Cardiac muscle cell (in vitro differentiated cells and primary cell): ENCODE results near the gene GEMIN2. TPM values are rescaled to one million over a fixed set of nuclear protein-coding genes. Genes with fewer than 3 reads are reported as not detected.
A peak's percentile ranks its signal among the peaks of the same experiment; 100 is the strongest.

ENCODE experiments used
- DNase-seq, 2 donors: peaks; one replicate each; pipeline versions ENCODE4 v3.0.0 to v3.0.0-alpha.2; 2010 to 2017; ENCODE audit warnings: low read depth in 1 of 2, low spot score in 1 of 2
- H3K27ac ChIP-seq: fragments of 200-600 bp; sonication (generic); 2 replicates; pipeline ENCODE4 v1.5.1; 2016
- H3K27me3 ChIP-seq: fragments of 200-600 bp; sonication (generic); 2 replicates; pipeline ENCODE4 v1.6.0; 2016; ENCODE audit warnings: control low read depth
- H3K36me3 ChIP-seq: fragments of 200-600 bp; sonication (generic); 2 replicates; pipeline ENCODE4 v1.5.1; 2016; ENCODE audit warnings: control low read depth
- H3K4me1 ChIP-seq: fragments of 200-600 bp; sonication (generic); 2 replicates; pipeline ENCODE4 v1.8.1; 2017; ENCODE audit warnings: low read depth, mild to moderate bottlenecking, mixed run types
- H3K4me3 ChIP-seq: fragments of 200-600 bp; sonication (generic); 2 replicates; pipeline ENCODE4 v1.5.1; 2016; ENCODE audit warnings: mild to moderate bottlenecking
- H3K9me3 ChIP-seq: fragments of 200-600 bp; sonication (generic); 2 replicates; pipeline ENCODE4 v1.5.1; 2017; ENCODE audit warnings: low read depth, mild to moderate bottlenecking, control low read depth
- CTCF ChIP-seq: IDR thresholded peaks from 2 replicates; pipeline ENCODE4 v1.5.1; 2012; ENCODE audit warnings: low read depth, mild to moderate bottlenecking, low read length
- polyA plus RNA-seq: library from polyadenylated mRNA; unstranded; fragments of >200 nt; fragmentation: Nextera tagmentation; extraction: Ambion mirVana; gene quantifications from 2 replicates; pipeline ENCODE4 v1.2.1, GENCODE V29; 2016
- total RNA-seq: library from RNA; depleted of rRNA; stranded (reverse); fragments of >200 nt; gene quantifications from 2 replicates; pipeline ENCODE4 v1.2.3, GENCODE V29; 2016

The GEMIN2 gene
- total and polyA plus RNA-seq, 2 experiments from 2014 or later = 26.0 to 27.0 TPM

DNA sequence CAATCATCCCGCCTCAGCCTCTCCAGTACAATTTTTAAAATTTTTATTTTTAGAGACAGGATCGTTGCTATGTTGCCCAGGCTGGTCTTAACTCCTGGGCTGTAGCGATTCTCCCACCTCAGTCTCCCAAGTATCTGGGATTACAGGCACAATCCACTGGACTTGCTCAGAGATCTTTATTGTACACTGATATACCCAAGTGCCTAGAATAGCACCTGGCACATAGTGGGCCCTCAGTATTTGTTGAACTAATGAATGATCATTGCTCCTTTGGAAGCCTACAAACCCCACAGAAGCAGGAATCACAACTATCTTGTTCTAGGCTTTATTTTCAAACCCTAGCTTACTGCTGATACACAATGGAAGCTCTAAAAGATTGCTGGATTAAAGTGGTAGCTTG, 59.1 kb downstream of the GEMIN2 start:
- Histone ChIP-seq H3K4me3 (no peak overlapping the region), H3K4me1 (peaks cover 21% of the 10 kb centered on the region), H3K27me3 (no peaks in the 10 kb centered on the region), H3K27ac (no peak overlapping the region), H3K9me3 (no peaks in the 10 kb centered on the region), H3K36me3 (peaks cover 21% of the 10 kb centered on the region)
- no peak for DNase-seq
- TF ChIP-seq CTCF = no peak

DNA sequence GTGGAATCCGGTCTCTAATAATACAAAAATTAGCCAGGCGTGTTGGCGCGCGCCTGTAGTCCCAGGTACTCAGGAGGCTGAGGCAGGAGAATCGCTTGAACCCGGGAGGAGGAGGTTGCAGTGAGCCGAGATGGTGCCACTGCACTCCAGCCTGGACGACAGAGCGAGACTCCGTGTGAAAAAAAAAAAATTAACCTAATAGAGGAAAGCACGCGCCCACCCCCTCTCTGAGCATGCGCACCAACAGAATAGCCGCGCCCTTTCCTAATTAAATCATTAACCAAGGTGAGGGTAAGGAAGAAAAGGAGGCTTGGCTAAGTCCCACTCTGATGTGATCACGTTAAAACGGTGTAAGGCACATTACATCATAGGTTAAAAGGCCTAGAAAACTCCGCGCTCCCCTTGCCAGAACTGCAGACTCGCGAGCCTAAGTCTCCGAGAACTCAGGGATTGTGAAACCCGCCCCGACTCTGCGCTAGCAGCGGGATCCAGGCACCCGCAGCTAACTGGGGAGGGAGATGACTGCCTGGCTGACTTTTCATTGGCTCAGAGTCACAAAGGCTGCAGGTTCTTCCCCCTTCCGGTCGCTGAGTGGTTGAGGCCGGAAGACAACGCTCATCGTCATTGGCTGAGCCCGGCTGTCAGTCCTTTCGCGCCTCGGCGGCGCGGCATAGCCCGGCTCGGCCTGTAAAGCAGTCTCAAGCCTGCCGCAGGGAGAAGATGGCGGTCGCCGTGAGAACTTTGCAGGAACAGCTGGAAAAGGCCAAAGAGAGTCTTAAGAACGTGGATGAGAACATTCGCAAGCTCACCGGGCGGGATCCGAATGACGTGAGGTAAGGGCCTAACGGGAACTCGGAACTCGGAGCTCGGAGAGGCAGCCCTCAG, 60.7 kb downstream of the GEMIN2 start, which contains the start of gene PNN:
TSS of gene PNN (plus strand) at position 695 of the 885 bp plus-strand sequence. CDS start at position 721, 26 bp downstream.
- Histone ChIP-seq H3K36me3 (peaks cover 36% of the 10 kb centered on the region), H3K27me3 (no peaks in the 10 kb centered on the region), H3K4me3 (peak within 1 kb of the TSS; percentile 51), H3K27ac (peak within 1 kb of the TSS; percentile 94), H3K9me3 (no peaks in the 10 kb centered on the region), H3K4me1 (peaks cover 12% of the 10 kb centered on the region)
- peak; percentile 98 to 100 for DNase-seq
- no peak for TF ChIP-seq CTCF

GRCh38 chr14:39175445-39176262, 61.5 kb downstream of the GEMIN2 start:
- peak; percentile 44 to 61 for DNase-seq
- peak overlapping the region; percentile 51 for H3K4me3 ChIP-seq
- peak overlapping the region; percentile 94 for H3K27ac ChIP-seq
- H3K4me1 ChIP-seq = peaks cover 12% of the 10 kb centered on the region
- no peaks in the 10 kb centered on the region for H3K9me3 ChIP-seq
- no peak for TF ChIP-seq CTCF
- peaks cover 44% of the 10 kb centered on the region for H3K36me3 ChIP-seq
- no peaks in the 10 kb centered on the region for H3K27me3 ChIP-seq

DNA sequence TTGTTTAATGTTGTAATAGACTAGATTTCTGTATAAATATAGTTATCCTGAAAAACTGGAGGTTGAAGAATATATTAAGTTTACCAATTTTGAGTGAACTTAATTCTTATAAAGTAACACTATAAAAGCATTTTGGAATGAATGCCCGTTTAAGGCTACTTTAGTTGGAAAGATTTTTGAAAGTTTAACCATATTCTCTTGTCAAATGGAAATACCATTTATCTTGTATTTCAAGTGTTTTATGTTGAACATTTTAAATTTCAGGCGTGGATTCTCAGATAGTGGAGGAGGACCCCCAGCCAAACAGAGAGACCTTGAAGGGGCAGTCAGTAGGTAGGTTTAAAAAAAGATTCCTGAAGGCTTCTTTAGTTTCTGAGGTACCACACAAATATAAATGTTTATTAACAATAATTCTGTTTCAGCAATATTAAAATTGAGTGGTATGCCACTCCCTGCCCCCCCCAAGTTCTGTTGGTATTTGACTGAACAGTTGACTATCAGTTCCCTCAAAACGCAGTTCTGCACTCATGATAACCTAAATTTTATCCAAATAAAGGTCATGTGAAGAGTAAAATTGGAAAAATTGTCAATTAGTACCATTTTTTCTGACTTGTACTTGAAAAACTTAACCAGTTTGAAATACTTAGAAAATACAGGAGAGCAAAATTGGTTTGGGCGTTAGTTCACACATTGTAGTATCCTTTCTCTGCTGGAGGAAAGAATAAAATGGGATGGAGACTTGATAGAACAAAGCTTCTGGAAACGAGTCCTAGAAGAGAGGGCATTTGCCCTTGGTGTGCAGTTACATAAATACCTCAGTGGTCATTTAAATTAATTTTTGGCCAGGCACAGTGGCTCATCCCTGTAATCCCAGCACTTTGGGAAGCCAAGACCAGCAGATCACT, 62.4 kb downstream of the GEMIN2 start:
- Histone ChIP-seq H3K4me1 (peaks cover 7% of the 10 kb centered on the region), H3K4me3 (peak overlapping the region; percentile 51), H3K27ac (peak overlapping the region; percentile 94), H3K9me3 (no peaks in the 10 kb centered on the region), H3K36me3 (peaks cover 53% of the 10 kb centered on the region), H3K27me3 (no peaks in the 10 kb centered on the region)
- no peak for DNase-seq
- TF ChIP-seq CTCF = no peak

- Histone ChIP-seq H3K9me3 (no peaks in the 10 kb centered on the region), H3K27me3 (no peaks in the 10 kb centered on the region), H3K27ac (no peak overlapping the region), H3K4me1 (peaks cover 7% of the 10 kb centered on the region), H3K36me3 (peaks cover 59% of the 10 kb centered on the region), H3K4me3 (no peak overlapping the region)
- TF ChIP-seq CTCF = no peak
- DNase-seq = no peak
These were observed 63.0 kb downstream of the GEMIN2 start for GRCh38 chr14:39177168-39177545.
